ENCODE measurements around the gene OR5D14. TPM values are rescaled to one million over a fixed set of nuclear protein-coding genes. Genes with fewer than 3 reads are reported as not detected.

The OR5D14 gene
- total and polyA plus RNA-seq, 10 of the 15 experiments (the other 5 are each of a cell fraction or from before 2014, with no cell fraction given), result not detected

- no peak for TF ChIP-seq ZNF687 (IDR thresholded peaks at IDR 0.05)
- no peak for TF ChIP-seq SUZ12 (IDR thresholded peaks at IDR 0.05; ENCODE audit: unreplicated experiment)
- TF ChIP-seq ZSCAN29 (IDR thresholded peaks at IDR 0.05), result no peak
Measured at GRCh38 chr11:55819330-55819729, 24.0 kb downstream of the OR5D14 start, which contains the start of gene OR5D18 (continued).

- no peak for ATAC-seq
- H3K9me3 ChIP-seq (replicated peaks; ENCODE audit: control insufficient read depth, insufficient read depth, low read length), result no peaks in the 10 kb centered on the region
- no peak for DNase-seq (ENCODE audit: low read depth, low spot score)
- TF ChIP-seq YY1 (IDR thresholded peaks at IDR 0.05; ENCODE audit: low read depth, low read length), result no peak
- TF ChIP-seq E2F4 (IDR thresholded peaks at IDR 0.05; ENCODE audit: low read depth, low read length), result no peak
- no peak for TF ChIP-seq ZBED1 (IDR thresholded peaks at IDR 0.05; ENCODE audit: borderline replicate concordance)
- no peak for TF ChIP-seq MXI1 (IDR thresholded peaks at IDR 0.05; ENCODE audit: low read depth, low read length)
- TF ChIP-seq ZNF274 (IDR thresholded peaks at IDR 0.05; ENCODE audit: insufficient read depth, insufficient read length), result no peak
- no peak for TF ChIP-seq HDAC6 (IDR thresholded peaks at IDR 0.05; ENCODE audit: unreplicated experiment)
- TF ChIP-seq EZH2 (IDR thresholded peaks at IDR 0.05; ENCODE audit: borderline replicate concordance, control insufficient read depth, low read depth, low read length), result no peak
- TF ChIP-seq CBFB (IDR thresholded peaks at IDR 0.05; ENCODE audit: low read depth), result no peak
- no peak for TF ChIP-seq CHD2 (IDR thresholded peaks at IDR 0.05; ENCODE audit: borderline replicate concordance, low read depth, low read length)
- in situ Hi-C loops (cut with MboI), result no loop called here
- H3K4me2 ChIP-seq (ENCODE audit: control insufficient read depth, insufficient read depth), result no peak within 1 kb of the TSS
- H3K27ac ChIP-seq (ENCODE audit: control insufficient read depth, insufficient read depth), result no peak within 1 kb of the TSS
- ChIA-PET SMC1A (ENCODE audit: uncharacterized antibody, unreplicated experiment) (no interaction called here), POLR2A (no interaction called here), CTCF (no interaction called here), RAD21 (ENCODE audit: unreplicated experiment) (no interaction called here)
- intact Hi-C loops (cut with micrococcal nuclease; ENCODE audit: unreplicated experiment), result no loop called here
- BruUV-seq (replicated peaks), result no TSS peak
- H3K79me2 ChIP-seq (ENCODE audit: control insufficient read depth, insufficient read depth, low read length), result no peaks in the 10 kb centered on the region
- H3K27me3 ChIP-seq (replicated peaks in 1 of 2; ENCODE audit: control insufficient read depth in 2 of 2, insufficient read depth in 2 of 2, low read length in 1 of 2), result no peaks in the 10 kb centered on the region
- H3K9ac ChIP-seq (ENCODE audit: control insufficient read depth, insufficient read depth, low read length), result no peak within 1 kb of the TSS
- H2AFZ ChIP-seq (ENCODE audit: control insufficient read depth, low read depth, low read length), result no peak within 1 kb of the TSS
- no peaks in the 10 kb centered on the region for H3K4me1 ChIP-seq (ENCODE audit: control insufficient read depth, insufficient read depth, low read length)
- no peaks in the 10 kb centered on the region for H3K36me3 ChIP-seq (ENCODE audit: control insufficient read depth in 2 of 2, insufficient read depth in 2 of 2, low read length in 1 of 2)
- no peak within 1 kb of the TSS for H3K4me3 ChIP-seq
- FAIRE-seq, result no peak
- H4K20me1 ChIP-seq (ENCODE audit: control insufficient read depth, insufficient read depth), result no peaks in the 10 kb centered on the region
Measured at GRCh38 chr11:55826919-55827318, 31.6 kb downstream of the OR5D14 start, which contains the start of gene OR5L2. TSS of gene OR5L2 (plus strand) at chr11:55827219. CDS start at chr11:55827219, 0 bp downstream.
